ENCODE results near the gene C2orf92.
A peak's percentile ranks its signal among the peaks of the same experiment; 100 is the strongest.
"Not testable (repeated sequence)": the region's sequence is repeated elsewhere in the genome, so short reads cannot be mapped to it uniquely, and the experiment has no call there.

C2orf92 gene

DNA sequence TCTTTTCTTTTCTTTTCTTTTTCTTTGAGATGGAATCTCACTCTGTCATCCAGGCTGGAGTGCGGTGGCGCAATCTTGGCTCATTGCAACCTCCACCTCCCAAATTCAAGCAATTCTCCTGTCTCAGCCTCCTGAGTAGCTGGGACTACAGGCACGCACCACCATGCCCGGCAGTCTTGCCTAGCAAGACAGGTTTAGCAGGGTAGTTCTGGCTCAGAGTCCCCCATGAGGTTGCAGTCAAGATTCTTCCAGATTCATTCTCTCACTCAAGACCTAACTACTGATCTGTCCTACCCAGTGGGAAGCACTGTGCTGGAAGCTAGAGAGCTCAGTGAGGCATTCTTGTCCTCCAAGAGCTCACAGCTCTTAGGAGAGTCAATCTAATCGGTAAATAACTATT, 26.2 kb downstream of the C2orf92 start:
- DNase-seq = no peak

DNA sequence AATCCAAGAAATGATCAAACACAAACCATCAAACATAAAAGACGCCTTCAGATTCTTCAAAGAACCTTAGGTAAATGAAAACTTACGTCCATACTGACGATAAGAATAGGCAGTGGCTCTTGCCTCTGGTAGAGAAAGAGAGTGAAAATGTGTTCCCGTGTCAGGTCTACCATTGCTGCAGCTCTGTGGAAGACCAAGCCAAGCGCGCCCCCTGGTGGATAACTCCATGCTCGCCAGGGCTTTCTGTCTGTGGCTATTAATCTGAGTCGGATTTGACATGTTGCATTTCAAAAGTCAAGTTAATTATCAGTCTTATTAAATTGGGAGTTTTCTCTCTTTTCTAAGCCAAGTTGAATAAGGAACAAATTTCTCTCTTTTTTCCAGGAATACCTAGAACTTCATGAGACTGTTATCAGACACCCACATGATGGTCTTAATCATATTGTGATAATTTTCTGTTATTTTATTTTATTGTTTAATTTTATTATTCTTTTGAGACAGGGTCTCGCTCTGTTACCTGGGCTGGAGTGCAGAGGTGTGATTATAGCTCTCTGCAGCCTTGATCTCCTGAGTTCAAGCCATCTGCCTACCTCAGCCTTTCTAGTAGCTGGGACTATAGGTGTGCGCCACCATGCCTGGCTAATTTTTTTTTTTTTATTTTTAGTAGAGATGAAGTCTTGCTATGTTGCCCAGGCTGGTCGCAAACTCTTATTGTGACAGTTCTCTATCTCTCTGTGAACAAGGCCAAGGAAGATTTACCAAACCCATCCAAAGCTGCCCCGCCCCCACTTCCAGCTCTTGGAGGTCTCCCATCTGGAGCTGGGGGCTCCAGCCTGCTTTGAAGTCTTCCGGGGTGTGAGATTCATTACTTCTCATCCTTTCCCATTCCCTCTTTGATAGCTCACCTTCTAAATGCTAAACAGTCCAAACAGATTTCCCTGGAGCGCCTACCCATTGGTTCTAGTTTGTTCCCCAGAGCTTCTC, 28.0 kb downstream of the C2orf92 start:
- peak; percentile 82 for DNase-seq

DNA sequence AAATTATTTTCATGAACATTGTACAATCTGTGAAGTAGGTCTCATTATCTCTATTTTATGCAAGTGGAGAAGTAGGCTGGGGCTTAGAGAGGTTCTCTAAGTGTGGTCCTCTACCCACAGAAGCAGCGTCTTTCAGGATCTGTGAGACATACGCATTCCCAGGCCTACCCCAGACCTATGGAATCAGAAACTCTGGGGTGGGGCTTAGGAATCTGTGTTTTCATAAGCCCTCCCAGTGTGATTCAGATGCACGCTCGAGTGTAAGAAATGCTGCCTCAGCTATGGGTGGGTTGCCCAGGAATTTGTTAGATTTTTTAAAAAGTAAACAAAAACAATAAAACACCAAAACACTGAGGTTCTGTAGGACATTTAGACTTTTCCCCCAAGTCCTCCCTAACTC, 29.0 kb downstream of the C2orf92 start:
- no peak for DNase-seq

DNA sequence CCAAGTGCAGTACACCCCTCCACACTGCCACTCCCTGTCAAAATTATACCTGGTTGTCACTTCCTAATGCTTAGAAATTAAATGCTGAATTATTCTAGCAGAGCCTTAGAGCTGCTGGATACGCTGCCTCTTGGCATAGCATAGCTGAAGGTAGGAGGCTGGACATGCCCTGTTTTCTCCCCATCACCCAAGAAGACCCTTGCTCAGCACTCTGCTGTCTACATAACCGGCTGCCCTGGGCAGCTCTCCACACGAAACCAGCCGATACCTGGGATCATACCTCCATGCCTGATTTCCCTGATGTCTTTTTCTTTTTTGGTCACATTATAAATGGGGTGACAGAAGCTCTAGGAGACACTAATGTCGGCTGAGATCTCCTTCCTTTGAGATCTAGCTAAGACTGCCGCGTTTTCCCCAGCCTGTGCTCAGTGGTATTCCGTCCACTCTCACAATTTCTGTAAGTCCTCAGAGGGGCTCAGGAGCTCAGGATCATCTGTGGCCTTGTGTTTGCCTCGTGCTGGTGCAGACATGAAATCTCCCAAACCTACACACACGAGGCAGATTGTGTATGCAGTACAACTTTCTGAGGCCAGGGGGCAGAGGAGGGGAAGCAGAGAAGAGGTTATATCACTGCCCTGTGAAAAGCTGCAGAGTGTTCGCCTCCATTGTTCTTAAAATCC, 30.4 kb downstream of the C2orf92 start:
- peak; percentile 80 for DNase-seq

DNA sequence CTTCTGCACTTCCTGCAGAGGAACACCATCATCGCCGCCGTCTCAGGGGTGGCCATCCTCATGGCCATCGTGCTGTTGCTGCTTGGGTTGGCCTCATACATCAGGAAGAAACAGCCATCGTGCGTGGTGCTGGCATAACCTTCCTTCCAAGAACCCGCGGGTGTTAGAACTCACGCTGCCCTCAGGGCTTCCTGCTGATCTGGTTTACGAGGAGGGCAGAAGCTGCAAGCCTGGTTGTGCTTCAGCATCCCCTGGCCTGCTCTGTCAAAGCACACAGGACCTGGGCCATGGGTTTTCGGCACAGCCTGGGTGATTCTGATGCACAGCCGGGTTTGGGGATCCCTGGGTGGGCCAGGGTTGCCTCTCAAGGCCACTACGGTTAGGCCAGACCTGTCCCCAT, 31.7 kb downstream of the C2orf92 start:
- DNase-seq = no peak

DNA sequence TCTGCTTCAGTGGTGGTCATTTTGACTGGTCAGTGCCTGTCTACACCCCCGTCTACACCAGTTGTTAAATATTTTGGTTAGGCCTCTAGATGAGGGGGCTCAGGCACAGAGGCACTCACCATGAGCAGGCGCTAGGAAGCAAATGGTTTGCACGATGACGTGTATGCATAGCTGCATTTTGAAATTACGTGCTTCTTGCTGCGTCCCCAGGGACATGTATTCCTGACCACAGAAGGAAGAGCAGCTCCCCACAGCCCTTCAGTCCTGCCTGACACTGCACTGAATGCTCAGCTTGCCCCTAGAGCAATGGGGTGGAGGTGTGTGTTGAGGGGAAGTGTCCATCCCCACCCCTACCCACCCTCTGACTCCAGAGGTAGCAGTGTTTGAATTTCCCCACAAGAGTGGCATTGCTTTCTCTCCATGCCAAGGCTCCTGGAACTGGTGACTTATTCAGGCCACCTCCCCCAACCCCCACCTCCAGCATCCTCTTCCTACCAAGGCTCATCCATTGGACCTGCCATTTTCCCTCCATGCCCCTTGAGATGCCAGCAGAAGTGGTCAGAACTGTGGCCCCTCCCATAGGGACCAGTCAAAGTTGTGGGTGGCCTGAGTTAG, 32.4 kb downstream of the C2orf92 start:
- DNase-seq = peak; percentile 18

DNA sequence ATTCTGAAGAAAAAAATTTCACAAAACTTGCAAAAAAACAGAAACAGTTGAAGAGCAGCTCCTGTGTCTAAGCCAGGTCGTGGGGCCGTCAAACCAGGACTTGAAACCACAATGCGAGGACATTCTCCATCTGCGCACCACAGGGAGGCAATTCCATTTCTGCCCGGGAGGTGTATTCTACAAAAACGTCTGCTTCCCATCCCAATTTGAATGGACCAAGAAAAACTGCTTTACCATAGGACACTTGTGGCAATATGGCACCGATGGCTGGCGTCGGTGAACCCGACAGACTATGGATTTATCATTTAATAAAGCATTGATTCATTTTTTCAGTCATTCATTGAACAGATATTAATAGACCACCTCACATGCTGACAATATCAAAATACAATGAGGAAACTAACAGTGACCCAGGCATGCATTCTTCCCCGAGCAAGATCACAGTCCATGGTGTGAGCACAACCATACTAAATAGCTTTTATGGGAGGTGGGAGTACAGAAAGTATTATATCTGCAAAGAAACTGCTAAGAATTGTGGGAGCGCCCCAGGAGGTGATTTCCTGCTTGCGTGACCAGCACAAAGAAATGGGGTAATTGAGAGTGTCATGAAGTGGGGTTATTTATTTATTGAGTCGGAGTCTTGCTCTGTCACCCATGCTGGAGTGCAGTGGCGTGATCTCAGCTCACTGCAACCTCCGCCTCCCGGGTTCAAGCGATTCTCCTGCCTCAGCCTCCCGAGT, 33.4 kb downstream of the C2orf92 start:
- DNase-seq = no peak

DNA sequence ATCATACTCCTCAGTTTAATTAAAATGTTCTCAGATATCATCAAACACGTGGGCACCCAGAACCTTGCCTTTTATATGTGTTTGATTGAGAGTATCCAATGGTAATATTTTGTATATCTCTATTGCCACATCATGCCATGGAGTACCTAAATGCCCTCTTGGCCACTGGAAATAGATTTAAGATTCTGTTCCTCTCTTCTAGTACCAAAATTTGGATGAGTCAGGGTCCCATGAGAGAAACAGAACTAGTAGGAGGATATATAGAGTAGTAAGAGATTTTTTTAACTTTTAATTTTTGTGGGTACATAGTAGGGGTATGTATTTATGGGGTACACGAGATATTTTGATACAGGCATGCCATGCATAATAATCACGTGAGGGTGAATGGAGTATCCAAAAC, 34.2 kb downstream of the C2orf92 start:
- peak; percentile 26 for DNase-seq

DNA sequence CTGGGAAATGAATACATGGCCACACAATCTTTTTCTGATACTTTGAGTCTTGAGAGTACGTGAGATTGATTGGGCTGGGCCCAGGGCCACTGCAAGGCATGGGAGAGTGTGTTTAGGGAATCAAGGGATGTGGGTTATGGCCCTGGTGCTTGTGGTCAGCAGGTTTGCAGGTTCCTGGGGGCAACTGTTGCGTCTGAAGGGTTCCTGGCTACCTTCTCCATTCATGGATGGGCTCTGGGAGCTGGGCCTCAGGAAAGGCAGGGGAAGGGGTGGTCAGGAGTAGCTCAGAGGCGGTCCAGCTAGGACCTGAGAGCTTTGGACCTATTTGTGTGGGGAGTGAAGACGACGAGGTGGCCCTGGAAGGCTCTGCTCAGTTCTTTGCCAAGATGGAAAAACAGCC, 35.5 kb downstream of the C2orf92 start:
- no peak for DNase-seq

DNA sequence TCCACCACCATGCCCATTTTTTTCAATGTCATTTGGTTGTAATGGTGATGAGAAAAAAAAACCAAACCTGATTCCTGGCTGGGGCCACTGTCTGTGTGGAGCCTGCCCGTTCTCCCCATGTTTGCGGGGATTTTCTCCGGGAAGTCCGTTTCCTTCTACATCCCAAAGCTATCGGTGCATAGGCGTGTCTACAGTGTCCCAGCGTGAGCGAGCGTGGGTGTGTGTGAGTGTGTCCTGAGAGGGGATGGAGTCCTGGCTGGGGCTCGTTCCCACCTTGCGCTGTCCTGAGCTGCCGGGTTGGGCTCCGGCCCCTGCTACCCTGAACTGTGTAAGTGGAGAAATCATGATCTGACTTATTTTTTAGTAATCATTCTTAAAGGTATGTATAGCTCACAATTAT, 36.6 kb downstream of the C2orf92 start:
- DNase-seq = no peak

DNA sequence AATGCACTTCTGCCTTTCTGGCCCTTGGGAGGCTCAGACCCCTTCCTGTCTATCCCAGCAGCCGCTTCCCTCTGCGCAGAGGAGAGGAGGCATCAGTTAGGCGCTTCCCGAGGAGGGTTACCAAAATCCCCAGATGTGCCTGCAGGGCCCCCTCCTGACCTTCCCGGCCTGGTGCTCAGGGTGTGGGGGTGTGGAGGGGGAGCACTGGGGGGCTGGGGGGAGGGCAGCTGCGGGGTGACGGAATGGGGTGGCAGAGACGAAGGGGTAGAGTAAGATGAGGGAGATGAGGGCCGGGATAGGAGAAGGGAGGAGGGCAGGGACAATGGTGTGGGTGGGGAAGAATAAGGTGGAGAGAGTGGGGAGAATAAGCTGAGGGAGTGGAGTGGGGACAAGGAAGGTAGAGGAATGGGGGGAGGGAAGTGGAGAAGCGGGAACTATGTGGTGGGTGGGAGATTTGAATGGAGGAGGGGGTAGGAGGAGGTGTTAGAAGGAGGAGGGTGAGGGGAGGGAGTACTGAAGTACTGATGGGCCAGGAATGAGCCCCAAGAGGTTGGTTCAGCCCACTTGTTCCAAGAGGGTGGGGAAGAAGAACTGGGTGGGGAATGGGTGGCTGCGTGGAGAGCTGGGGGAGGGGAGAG, 37.3 kb downstream of the C2orf92 start:
- no peak for DNase-seq

DNA sequence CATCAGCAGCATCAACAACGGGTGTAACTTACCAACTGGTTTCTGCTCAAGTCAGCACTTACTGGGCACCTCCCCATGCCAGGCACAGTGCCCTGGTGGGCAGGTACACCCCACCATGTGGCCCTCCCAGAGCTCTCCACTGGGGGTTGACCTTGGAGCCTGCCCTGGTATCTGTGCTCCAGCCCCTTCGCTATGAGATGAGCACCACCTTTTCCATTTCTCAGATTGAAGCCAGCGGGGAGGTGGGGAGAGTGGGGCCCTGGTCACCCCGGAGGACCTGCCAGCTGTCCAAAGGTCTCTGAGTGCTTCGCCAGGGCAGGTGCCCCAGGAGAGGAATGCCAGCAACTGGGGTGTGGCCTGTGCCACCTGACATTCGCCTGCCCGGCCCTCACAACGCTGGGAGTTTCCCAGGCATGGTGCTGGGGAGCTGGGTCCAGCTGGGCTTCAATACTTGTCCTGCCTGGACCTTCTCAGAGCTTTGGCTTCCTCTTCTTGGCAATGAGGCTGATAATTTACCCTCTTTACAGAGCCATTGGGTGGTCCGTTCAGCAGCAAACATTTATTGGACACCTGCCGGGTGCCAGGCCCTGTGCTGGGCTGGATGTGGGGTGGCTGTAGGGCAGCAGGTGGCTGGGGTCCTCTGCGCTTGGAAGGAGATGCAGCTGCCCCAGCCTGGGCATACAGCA, 38.0 kb downstream of the C2orf92 start:
- DNase-seq = no peak

DNA sequence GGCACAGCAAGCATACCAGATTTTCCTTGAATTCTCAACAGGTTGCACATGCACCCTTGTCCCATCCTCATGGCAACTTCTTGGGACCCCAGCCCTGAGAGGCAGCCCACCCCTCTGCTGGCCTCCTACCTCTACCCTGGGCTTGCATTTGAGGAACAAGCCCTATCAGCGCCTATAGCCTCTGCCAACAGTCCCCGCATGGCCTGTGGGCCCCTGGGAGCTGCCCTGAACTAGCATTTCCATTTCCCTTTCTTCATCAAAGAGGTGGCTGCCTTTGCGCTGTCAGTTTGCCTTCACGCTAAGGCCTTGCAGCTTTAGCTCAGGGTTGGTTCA, 38.5 kb downstream of the C2orf92 start:
- DNase-seq = peak; percentile 33

DNA sequence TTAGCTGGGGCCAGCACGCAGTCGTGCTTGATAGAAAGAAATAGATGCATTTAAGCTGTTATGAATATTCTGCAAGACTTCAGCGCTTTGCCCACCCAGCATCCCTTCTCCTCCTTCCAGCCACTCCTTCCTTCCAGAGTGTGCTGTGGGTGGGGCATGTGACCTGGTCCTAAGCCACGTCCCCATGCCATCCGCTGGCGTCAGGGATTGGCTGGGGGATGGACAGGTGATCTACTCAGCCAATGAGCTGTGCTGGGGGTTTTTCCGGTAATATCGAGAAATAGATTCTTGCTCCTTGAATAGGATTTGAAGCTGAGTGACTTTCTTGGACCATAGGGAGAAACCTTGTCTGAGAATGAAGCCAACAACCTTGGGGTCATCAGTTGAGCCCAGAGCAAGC, 39.1 kb downstream of the C2orf92 start:
- DNase-seq = no peak

DNA sequence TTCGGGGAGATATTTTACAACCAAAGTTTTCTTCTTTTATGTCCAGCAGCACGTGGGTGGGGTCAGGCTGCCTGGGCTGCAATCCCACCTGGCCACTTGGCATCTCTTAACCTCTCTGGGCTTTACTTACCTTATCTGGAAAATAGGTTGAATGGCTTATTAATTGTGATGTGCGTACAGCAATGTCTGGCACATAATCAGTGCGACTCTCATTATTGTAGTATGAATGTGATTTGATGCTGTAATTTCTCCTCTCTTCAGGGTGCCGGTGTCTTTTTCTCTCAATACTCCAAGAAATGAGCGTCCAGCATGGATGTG, 41.8 kb downstream of the C2orf92 start:
- DNase-seq = no peak

DNA sequence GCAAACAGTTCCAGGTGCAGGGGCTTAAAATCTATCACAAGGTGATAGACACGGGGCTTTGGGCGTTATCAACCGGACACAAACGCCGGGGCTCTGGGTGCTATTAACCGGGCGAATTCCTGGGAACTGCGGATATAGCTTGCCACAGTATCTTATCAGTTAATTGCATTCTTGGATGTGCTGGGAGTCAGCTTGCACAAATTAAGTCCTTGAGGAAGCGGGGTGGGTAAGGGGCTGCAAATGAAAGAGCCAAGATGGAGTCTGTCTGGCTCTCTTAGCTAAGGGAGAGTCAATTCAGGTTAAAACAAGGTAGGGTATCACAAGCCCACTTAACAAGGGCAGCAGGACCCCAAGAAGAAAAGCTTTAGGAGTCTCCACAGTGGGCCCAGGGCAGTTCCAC, 42.7 kb downstream of the C2orf92 start:
- not testable (repeated sequence) for DNase-seq

DNA sequence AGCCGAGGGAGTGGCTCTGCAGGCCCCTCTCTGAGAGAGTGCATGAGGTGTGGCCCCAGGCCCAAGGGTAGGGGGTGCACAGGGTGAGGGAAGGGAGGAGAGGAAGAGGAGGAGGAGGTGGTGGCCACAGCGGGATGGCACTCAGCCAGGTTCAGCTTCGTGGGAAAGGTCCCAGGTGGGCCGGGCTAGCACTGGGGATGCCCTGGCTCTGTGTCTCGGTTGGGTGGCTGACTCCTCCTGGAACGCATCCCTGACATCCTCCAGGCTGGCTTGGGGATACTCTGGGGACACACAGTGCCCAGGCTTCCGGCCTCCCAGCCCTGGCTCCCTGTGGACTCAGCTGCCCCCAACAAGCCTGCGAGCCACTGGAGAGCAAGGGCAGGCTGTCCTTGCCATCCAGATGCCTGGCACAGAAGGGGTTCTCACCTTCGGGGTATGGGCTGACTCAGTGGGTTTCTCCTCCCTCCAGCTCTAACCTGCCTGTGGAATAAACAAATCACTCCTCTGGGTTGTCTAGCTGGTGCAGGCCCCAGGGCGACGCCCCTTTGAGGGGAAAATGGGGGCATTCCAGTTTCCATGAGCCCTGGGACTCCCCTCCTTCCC, 43.3 kb downstream of the C2orf92 start:
- DNase-seq = no peak

DNA sequence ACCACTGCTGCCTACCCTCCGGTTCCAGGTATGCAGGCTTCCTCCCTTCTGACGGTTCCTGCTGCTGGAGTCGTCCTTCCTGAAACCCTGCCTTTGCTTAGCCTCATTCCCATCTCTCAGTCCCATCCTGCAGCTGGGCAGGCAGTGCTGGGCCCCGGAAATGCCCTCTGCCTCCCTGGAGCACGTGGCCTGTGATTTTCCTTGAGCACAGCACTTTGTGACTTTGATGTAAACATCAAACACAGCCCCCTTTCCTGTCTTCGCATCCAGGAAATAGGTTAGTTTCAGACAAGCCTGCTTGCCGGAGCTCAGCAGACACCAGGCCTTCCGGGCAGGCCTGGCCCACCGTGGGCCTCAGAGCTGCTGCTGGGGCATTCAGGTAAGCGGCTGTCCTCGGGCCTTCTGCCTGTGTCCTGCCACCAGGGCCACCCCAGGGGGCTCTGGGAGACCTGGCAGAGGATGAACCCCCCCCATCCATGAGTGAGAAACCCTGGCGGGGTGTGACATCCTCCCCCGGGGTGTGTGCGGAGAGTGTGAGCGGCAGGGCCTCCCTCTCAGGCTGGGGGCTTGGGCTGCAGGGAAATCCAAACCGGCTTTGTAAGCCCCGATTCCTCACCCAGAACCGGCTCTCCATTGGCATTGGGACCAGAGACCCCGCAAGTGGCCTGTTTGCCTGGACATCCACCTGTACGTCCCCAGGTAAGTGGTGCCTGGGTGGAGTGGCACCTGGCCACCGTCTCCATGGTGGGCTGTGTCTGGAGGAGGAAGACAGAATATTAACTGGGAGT, 44.0 kb downstream of the C2orf92 start, which contains the start of gene ZAP70:
Gene ZAP70 (plus strand): TSS at position 281 of the 788 bp plus-strand sequence. CDS start 10,461 bp downstream, outside the sequence.
- DNase-seq = no peak

DNA sequence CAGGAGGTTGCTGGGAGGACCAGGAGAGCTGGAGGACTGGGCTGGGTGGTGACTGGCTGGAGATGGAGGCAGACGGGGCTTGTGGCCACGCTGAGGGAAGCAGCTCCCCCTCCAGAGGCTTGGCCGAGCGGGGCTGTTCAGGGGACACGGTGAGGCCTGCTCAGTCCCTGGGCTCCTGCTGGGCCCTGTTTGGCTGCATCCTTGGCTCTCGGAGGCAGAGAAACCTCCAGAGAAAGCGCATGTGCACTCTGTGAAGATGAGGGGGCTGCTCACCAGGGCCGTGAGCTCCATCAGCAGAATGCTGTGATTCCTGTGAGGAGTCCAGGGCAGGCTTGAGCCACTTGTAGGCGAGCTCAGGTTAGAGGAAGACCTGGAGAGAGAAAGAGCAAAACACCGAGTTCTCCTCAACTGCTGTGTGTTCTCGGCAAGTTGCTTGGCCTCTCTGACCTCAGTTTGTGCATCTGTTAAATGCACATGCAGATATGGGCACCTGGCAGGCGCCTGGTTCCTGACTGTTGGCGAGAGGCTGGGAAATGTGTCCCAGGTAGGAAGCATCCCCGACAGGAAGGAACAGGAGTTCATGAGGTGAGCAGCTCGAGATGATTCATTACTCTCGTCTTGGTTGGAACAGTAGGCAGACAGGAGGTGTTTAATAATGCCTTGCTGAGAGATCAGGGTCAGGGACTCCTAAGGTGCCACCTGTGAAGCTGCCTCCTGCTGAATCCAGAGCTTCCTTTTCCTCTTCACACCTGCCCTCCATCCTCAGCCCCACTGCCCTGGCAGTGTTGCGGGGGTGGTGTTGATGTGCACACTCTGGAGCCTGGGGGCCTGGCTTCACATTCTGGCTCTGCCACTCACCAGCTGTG, 44.8 kb downstream of the C2orf92 start:
- DNase-seq = no peak

Measured in MV-4-11 (cell line).